Measurements from ENCODE around the gene COPB2.

The COPB2 gene

GRCh38 chr3:139355891-139356290 lies 33.6 kb downstream of the COPB2 start:
- peaks cover 27 to 89% of the 10 kb centered on the region in 2 donors for H3K36me3 ChIP-seq (replicated peaks in 1 of 2; ENCODE audit: control insufficient read depth in 2 of 2, insufficient read depth in 2 of 2, low read length in 2 of 2)
- H2AK5ac ChIP-seq (ENCODE audit: low read depth, low read length) = no peak overlapping the region
- no peak overlapping the region for H4K8ac ChIP-seq (ENCODE audit: low read depth, low read length)
- H2BK15ac ChIP-seq (ENCODE audit: low read length) = no peak overlapping the region
- H3K27me3 ChIP-seq (ENCODE audit: control insufficient read depth in 3 of 3, insufficient read depth in 3 of 3, low read depth in 1 of 3, low read length in 3 of 3) = no peaks in the 10 kb centered on the region
- H3K4me3 ChIP-seq (ENCODE audit: low read length in 2 of 2) = no peak overlapping the region
- H3K23ac ChIP-seq (ENCODE audit: low read depth, low read length, poor library complexity) = no peak overlapping the region
- WGBS, 2 donors (ENCODE audit: extremely low coverage in 2 of 2, insufficient read length in 2 of 2, insufficient replicate concordance in 1 of 2) = no CpG with 5 or more reads among the region's 1 CpG
- H4K91ac ChIP-seq (ENCODE audit: low read depth, low read length, poor library complexity) = no peak overlapping the region
- no peak overlapping the region for H3K9ac ChIP-seq (ENCODE audit: low read depth, low read length, poor library complexity)
- H3K79me1 ChIP-seq (ENCODE audit: low read depth, low read length) = no peaks in the 10 kb centered on the region
- no peak overlapping the region for H3K4ac ChIP-seq (ENCODE audit: low read length)
- no peak overlapping the region for H3K4me2 ChIP-seq (ENCODE audit: insufficient read depth, low read length, poor library complexity, severe bottlenecking)
- no peaks in the 10 kb centered on the region for H3K9me3 ChIP-seq (replicated peaks in 1 of 2; ENCODE audit: control insufficient read depth in 2 of 2, insufficient read depth in 1 of 2, low read depth in 1 of 2, low read length in 2 of 2)
- no peak overlapping the region for H2BK12ac ChIP-seq (ENCODE audit: low read length)
- no peak overlapping the region for H2BK5ac ChIP-seq (ENCODE audit: low read length)
- H3K27ac ChIP-seq (replicated peaks; ENCODE audit: low read length) = no peak overlapping the region
- H2AFZ ChIP-seq (ENCODE audit: low read length) = no peak overlapping the region
- DNase-seq (ENCODE audit: low spot score) = no peak
- no peak overlapping the region for H2BK120ac ChIP-seq (ENCODE audit: low read depth, low read length)
- H3K4me1 ChIP-seq (ENCODE audit: control insufficient read depth in 2 of 2, insufficient read depth in 1 of 2, low read depth in 1 of 2, low read length in 2 of 2) = peaks cover 0 to 15% of the 10 kb centered on the region in 2 donors
- H3K18ac ChIP-seq (ENCODE audit: low read length) = no peak overlapping the region
- no peak overlapping the region for H3K14ac ChIP-seq (ENCODE audit: low read length)

- no peak overlapping the region for H3K23ac ChIP-seq (ENCODE audit: low read depth, low read length, poor library complexity)
- H3K18ac ChIP-seq (ENCODE audit: low read length) = no peak overlapping the region
- no peak overlapping the region for H2AK5ac ChIP-seq (ENCODE audit: low read depth, low read length)
- no peaks in the 10 kb centered on the region for H3K79me1 ChIP-seq (ENCODE audit: low read depth, low read length)
- no peak overlapping the region for H3K4me2 ChIP-seq (ENCODE audit: insufficient read depth, low read length, poor library complexity, severe bottlenecking)
- no peak overlapping the region for H2BK12ac ChIP-seq (ENCODE audit: low read length)
- no CpG with 5 or more reads among the region's 4 CpGs for WGBS, 2 donors (ENCODE audit: extremely low coverage in 2 of 2, insufficient read length in 2 of 2, insufficient replicate concordance in 1 of 2)
- H3K27me3 ChIP-seq (ENCODE audit: control insufficient read depth in 3 of 3, insufficient read depth in 3 of 3, low read depth in 1 of 3, low read length in 3 of 3) = no peaks in the 10 kb centered on the region
- no peak overlapping the region for H3K9ac ChIP-seq (ENCODE audit: low read depth, low read length, poor library complexity)
- no peak overlapping the region for H2BK120ac ChIP-seq (ENCODE audit: low read depth, low read length)
- H4K8ac ChIP-seq (ENCODE audit: low read depth, low read length) = no peak overlapping the region
- H2BK15ac ChIP-seq (ENCODE audit: low read length) = no peak overlapping the region
- no peak overlapping the region for H3K4me3 ChIP-seq (ENCODE audit: low read length in 2 of 2)
- H3K27ac ChIP-seq (replicated peaks; ENCODE audit: low read length) = no peak overlapping the region
- H2AFZ ChIP-seq (ENCODE audit: low read length) = no peak overlapping the region
- no peaks in the 10 kb centered on the region for H3K9me3 ChIP-seq (replicated peaks in 1 of 2; ENCODE audit: control insufficient read depth in 2 of 2, insufficient read depth in 1 of 2, low read depth in 1 of 2, low read length in 2 of 2)
- H3K36me3 ChIP-seq (replicated peaks in 1 of 2; ENCODE audit: control insufficient read depth in 2 of 2, insufficient read depth in 2 of 2, low read length in 2 of 2) = peaks cover 26 to 89% of the 10 kb centered on the region in 2 donors
- no peak overlapping the region for H2BK5ac ChIP-seq (ENCODE audit: low read length)
- H3K4ac ChIP-seq (ENCODE audit: low read length) = no peak overlapping the region
- no peak for DNase-seq (ENCODE audit: low spot score)
- no peak overlapping the region for H3K14ac ChIP-seq (ENCODE audit: low read length)
- H3K4me1 ChIP-seq (ENCODE audit: control insufficient read depth in 2 of 2, insufficient read depth in 1 of 2, low read depth in 1 of 2, low read length in 2 of 2) = peaks cover 0 to 15% of the 10 kb centered on the region in 2 donors
- H4K91ac ChIP-seq (ENCODE audit: low read depth, low read length, poor library complexity) = no peak overlapping the region
Observed at GRCh38 chr3:139355476-139355875, 34.0 kb downstream of the COPB2 start.

GRCh38 chr3:139354661-139355060 lies 34.8 kb downstream of the COPB2 start:
- Histone ChIP-seq H3K18ac (ENCODE audit: low read length) (no peak overlapping the region), H3K14ac (ENCODE audit: low read length) (no peak overlapping the region), H3K4ac (ENCODE audit: low read length) (no peak overlapping the region), H4K91ac (ENCODE audit: low read depth, low read length, poor library complexity) (no peak overlapping the region), H3K23ac (ENCODE audit: low read depth, low read length, poor library complexity) (no peak overlapping the region), H3K4me2 (ENCODE audit: insufficient read depth, low read length, poor library complexity, severe bottlenecking) (no peak overlapping the region), H2BK12ac (ENCODE audit: low read length) (no peak overlapping the region), H2BK120ac (ENCODE audit: low read depth, low read length) (no peak overlapping the region), H3K27ac (replicated peaks; ENCODE audit: low read length) (no peak overlapping the region), H4K8ac (ENCODE audit: low read depth, low read length) (no peak overlapping the region), H2BK15ac (ENCODE audit: low read length) (no peak overlapping the region), H3K27me3 (ENCODE audit: control insufficient read depth in 3 of 3, insufficient read depth in 3 of 3, low read depth in 1 of 3, low read length in 3 of 3) (no peaks in the 10 kb centered on the region), H3K9me3 (replicated peaks in 1 of 2; ENCODE audit: control insufficient read depth in 2 of 2, insufficient read depth in 1 of 2, low read depth in 1 of 2, low read length in 2 of 2) (no peaks in the 10 kb centered on the region), H3K79me1 (ENCODE audit: low read depth, low read length) (no peaks in the 10 kb centered on the region), H3K4me3 (ENCODE audit: low read length in 2 of 2) (no peak overlapping the region), H2AK5ac (ENCODE audit: low read depth, low read length) (no peak overlapping the region), H3K4me1 (ENCODE audit: control insufficient read depth in 2 of 2, insufficient read depth in 1 of 2, low read depth in 1 of 2, low read length in 2 of 2) (peaks cover 0 to 12% of the 10 kb centered on the region in 2 donors), H2AFZ (ENCODE audit: low read length) (no peak overlapping the region), H2BK5ac (ENCODE audit: low read length) (no peak overlapping the region), H3K36me3 (replicated peaks in 1 of 2; ENCODE audit: control insufficient read depth in 2 of 2, insufficient read depth in 2 of 2, low read length in 2 of 2) (peaks cover 26 to 87% of the 10 kb centered on the region in 2 donors), H3K9ac (ENCODE audit: low read depth, low read length, poor library complexity) (no peak overlapping the region)
- no CpG with 5 or more reads among the region's 4 CpGs for WGBS, 2 donors (ENCODE audit: extremely low coverage in 2 of 2, insufficient read length in 2 of 2, insufficient replicate concordance in 1 of 2)
- no peak for DNase-seq (ENCODE audit: low spot score)

- Histone ChIP-seq H4K8ac (ENCODE audit: low read depth, low read length) (no peak overlapping the region), H3K4me2 (ENCODE audit: insufficient read depth, low read length, poor library complexity, severe bottlenecking) (no peak overlapping the region), H2BK15ac (ENCODE audit: low read length) (no peak overlapping the region), H3K27ac (replicated peaks; ENCODE audit: low read length) (no peak overlapping the region), H3K9ac (ENCODE audit: low read depth, low read length, poor library complexity) (no peak overlapping the region), H2AFZ (ENCODE audit: low read length) (no peak overlapping the region), H3K18ac (ENCODE audit: low read length) (no peak overlapping the region), H3K4ac (ENCODE audit: low read length) (no peak overlapping the region), H3K4me1 (ENCODE audit: control insufficient read depth in 2 of 2, insufficient read depth in 1 of 2, low read depth in 1 of 2, low read length in 2 of 2) (peaks cover 0 to 6% of the 10 kb centered on the region in 2 donors), H3K9me3 (replicated peaks in 1 of 2; ENCODE audit: control insufficient read depth in 2 of 2, insufficient read depth in 1 of 2, low read depth in 1 of 2, low read length in 2 of 2) (no peaks in the 10 kb centered on the region), H3K14ac (ENCODE audit: low read length) (no peak overlapping the region), H3K23ac (ENCODE audit: low read depth, low read length, poor library complexity) (no peak overlapping the region), H3K36me3 (replicated peaks in 1 of 2; ENCODE audit: control insufficient read depth in 2 of 2, insufficient read depth in 2 of 2, low read length in 2 of 2) (peaks cover 26 to 88% of the 10 kb centered on the region in 2 donors), H2BK120ac (ENCODE audit: low read depth, low read length) (no peak overlapping the region), H2BK5ac (ENCODE audit: low read length) (no peak overlapping the region), H4K91ac (ENCODE audit: low read depth, low read length, poor library complexity) (no peak overlapping the region), H3K4me3 (ENCODE audit: low read length in 2 of 2) (no peak overlapping the region), H3K79me1 (ENCODE audit: low read depth, low read length) (no peaks in the 10 kb centered on the region), H3K27me3 (ENCODE audit: control insufficient read depth in 3 of 3, insufficient read depth in 3 of 3, low read depth in 1 of 3, low read length in 3 of 3) (no peaks in the 10 kb centered on the region), H2AK5ac (ENCODE audit: low read depth, low read length) (no peak overlapping the region), H2BK12ac (ENCODE audit: low read length) (no peak overlapping the region)
- no peak for DNase-seq (ENCODE audit: low spot score)
- no CpG with 5 or more reads among the region's 3 CpGs for WGBS, 2 donors (ENCODE audit: extremely low coverage in 2 of 2, insufficient read length in 2 of 2, insufficient replicate concordance in 1 of 2)
Observed at GRCh38 chr3:139353920-139354556, 35.4 kb downstream of the COPB2 start.

Data from neuronal stem cell (in vitro differentiated cells).